ENCODE results near the gene TRMT112.

DNA sequence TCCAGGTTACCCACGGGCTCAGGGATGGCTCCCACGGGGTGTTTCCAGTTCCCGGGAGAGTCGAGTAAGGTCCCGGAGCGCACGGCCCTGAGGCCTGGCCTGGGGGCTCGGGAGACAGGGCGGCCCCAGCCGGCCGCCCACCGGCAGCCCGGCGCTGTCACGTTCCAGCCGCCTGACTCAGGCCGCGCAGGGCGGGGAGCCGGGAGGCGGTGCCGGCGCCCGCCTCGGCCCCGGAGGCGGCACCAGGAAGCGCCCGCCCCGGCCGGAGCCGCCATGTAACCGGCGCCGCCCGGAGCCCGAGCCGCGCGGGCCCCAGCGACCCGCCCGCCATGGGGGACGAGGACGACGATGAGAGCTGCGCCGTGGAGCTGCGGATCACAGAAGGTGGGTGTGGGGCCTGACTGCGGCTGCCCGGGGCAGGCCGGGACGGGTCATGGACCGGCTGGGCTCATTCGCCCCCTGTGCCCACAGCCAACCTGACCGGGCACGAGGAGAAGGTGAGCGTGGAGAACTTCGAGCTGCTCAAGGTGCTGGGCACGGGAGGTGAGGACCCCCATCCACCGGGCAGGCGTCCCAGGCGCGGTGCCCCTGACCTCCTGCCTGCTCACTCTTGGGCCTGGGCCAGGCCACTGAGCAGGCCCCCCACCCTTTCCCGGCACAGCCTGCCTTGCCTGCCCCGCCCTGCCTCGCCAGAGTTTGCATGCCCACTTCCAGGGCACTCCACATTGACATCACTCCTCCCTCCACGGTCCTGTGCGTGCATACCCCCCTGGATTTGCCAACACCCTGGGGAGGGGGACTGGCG lies 41.8 kb upstream of the TRMT112 start, which contains the start of gene RPS6KA4:
- TF ChIP-seq POLR2AphosphoS5 (IDR thresholded peaks at IDR 0.05) = peak in 1 of 2 donors; percentile 14
- TF ChIP-seq, protein P1, sequence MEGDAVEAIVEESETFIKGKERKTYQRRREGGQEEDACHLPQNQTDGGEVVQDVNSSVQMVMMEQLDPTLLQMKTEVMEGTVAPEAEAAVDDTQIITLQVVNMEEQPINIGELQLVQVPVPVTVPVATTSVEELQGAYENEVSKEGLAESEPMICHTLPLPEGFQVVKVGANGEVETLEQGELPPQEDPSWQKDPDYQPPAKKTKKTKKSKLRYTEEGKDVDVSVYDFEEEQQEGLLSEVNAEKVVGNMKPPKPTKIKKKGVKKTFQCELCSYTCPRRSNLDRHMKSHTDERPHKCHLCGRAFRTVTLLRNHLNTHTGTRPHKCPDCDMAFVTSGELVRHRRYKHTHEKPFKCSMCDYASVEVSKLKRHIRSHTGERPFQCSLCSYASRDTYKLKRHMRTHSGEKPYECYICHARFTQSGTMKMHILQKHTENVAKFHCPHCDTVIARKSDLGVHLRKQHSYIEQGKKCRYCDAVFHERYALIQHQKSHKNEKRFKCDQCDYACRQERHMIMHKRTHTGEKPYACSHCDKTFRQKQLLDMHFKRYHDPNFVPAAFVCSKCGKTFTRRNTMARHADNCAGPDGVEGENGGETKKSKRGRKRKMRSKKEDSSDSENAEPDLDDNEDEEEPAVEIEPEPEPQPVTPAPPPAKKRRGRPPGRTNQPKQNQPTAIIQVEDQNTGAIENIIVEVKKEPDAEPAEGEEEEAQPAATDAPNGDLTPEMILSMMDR (IDR thresholded peaks at IDR 0.05) = peak in 5 of 6 experiments; percentile 17 to 57 (median 29)

Measured in upper lobe of left lung (tissue), 4 donors.